IMR-90 (cell line): Measurements from ENCODE around the gene SAMD4B. TPM values are rescaled to one million over a fixed set of nuclear protein-coding genes. Genes with fewer than 3 reads are reported as not detected.

ENCODE experiments used
- ATAC-seq: fragments of 200-7000 bp; cut with Tn5 transposase; 2 replicates; pipeline ENCODE4 v1.9.1; 2020; ENCODE audit warnings: low read depth, mild to moderate bottlenecking, moderate library complexity
- BruUV-seq: library from RNA; stranded (reverse); fragments of 400-500 nt; replicated peaks from 2 replicates; lab custom pipeline; 2021; lab: Mats Ljungman, UMichigan
- CTCF ChIA-PET: fragments of 300-600 bp; formaldehyde crosslinking; extraction: SDS; loops from one replicate; lab custom pipeline; 2021; ENCODE audit warnings: antibody characterized with exemption; lab: Yijun Ruan, JAX
- POLR2A ChIA-PET: fragments of 300-600 bp; sonication (Branson Sonifier 250); formaldehyde crosslinking; loops from one replicate; lab custom pipeline; 2022; ENCODE audit warnings: antibody characterized with exemption; ENCODE audit not compliant: unreplicated experiment; lab: Charles Lee
- DNase-seq: peaks from one replicate; pipeline ENCODE4 v3.0.0; 2013
- H2AFZ ChIP-seq: replicated peaks from 2 replicates; pipeline ENCODE3; 2013; ENCODE audit warnings: low read length, mild to moderate bottlenecking; ENCODE audit not compliant: poor library complexity
- H2AK5ac ChIP-seq: 2 replicates; pipeline ENCODE4 v1.6.1; 2013; ENCODE audit warnings: low read depth, low read length, inconsistent platforms
- H2AK9ac ChIP-seq: replicated peaks from 2 replicates; pipeline ENCODE3; 2013; ENCODE audit warnings: mild to moderate bottlenecking, low read depth, low read length, moderate library complexity; ENCODE audit not compliant: poor library complexity
- H2BK120ac ChIP-seq: 2 replicates; pipeline ENCODE4 v1.6.1; 2013; ENCODE audit warnings: low read depth, low read length, inconsistent platforms
- H2BK15ac ChIP-seq: 3 replicates; pipeline ENCODE4 v1.6.1; 2013; ENCODE audit warnings: low read depth, low read length, inconsistent platforms
- H2BK20ac ChIP-seq: 2 replicates; pipeline ENCODE4 v1.6.1; 2013; ENCODE audit warnings: low read depth, mild to moderate bottlenecking, inconsistent platforms, low read length, moderate library complexity
- H2BK5ac ChIP-seq: 2 replicates; pipeline ENCODE4 v1.6.1; 2013; ENCODE audit warnings: mild to moderate bottlenecking, low read depth, low read length, inconsistent platforms; ENCODE audit not compliant: poor library complexity, severe bottlenecking
- H3K14ac ChIP-seq: replicated peaks from 2 replicates; pipeline ENCODE4 v1.6.1; 2013; ENCODE audit warnings: low read depth, low read length, inconsistent platforms
- H3K18ac ChIP-seq: 2 replicates; pipeline ENCODE4 v1.6.1; 2013; ENCODE audit warnings: low read depth, low read length, control low read depth
- H3K23ac ChIP-seq: 2 replicates; pipeline ENCODE4 v1.6.1; 2013; ENCODE audit warnings: low read depth, low read length, inconsistent platforms
- H3K27ac ChIP-seq: 2 replicates; pipeline ENCODE4 v1.5.1; 2013; ENCODE audit warnings: mild to moderate bottlenecking, control low read depth, low read length; ENCODE audit not compliant: insufficient read depth
- H3K27me3 ChIP-seq: 2 replicates; pipeline ENCODE4 v1.6.1; 2013; ENCODE audit warnings: low read length; ENCODE audit not compliant: control insufficient read depth, insufficient read depth
- H3K36me3 ChIP-seq: 2 replicates; pipeline ENCODE4 v1.6.1; 2013; ENCODE audit warnings: low read length, mixed read lengths; ENCODE audit not compliant: control insufficient read depth, insufficient read depth
- H3K4ac ChIP-seq: 2 replicates; pipeline ENCODE4 v1.6.1; 2013; ENCODE audit warnings: low read depth, low read length, inconsistent platforms
- H3K4me1 ChIP-seq: 2 replicates; pipeline ENCODE4 v1.6.1; 2013; ENCODE audit warnings: low read length, mixed read lengths; ENCODE audit not compliant: control insufficient read depth, insufficient read depth
- H3K4me2 ChIP-seq: 2 replicates; pipeline ENCODE4 v1.6.1; 2013; ENCODE audit warnings: low read depth, mild to moderate bottlenecking, control low read depth, low read length, moderate library complexity
- H3K4me3 ChIP-seq: 2 replicates; pipeline ENCODE4 v1.5.1; 2013; ENCODE audit warnings: low read depth, mild to moderate bottlenecking, control low read depth, low read length, moderate library complexity; ENCODE audit not compliant: insufficient read depth
- H3K56ac ChIP-seq: 2 replicates; pipeline ENCODE4 v1.6.1; 2013; ENCODE audit warnings: low read length, inconsistent platforms; ENCODE audit not compliant: insufficient read depth; ENCODE audit errors: extremely low read depth
- H3K79me1 ChIP-seq, 2 experiments: 2 replicates each; pipeline ENCODE4 v1.6.1; 2013; ENCODE audit warnings: low read length in 2 of 2, inconsistent platforms in 1 of 2, low read depth in 1 of 2
- H3K9ac ChIP-seq: 2 replicates; pipeline ENCODE4 v1.6.1; 2013; ENCODE audit warnings: low read depth, low read length, control low read depth
- H3K9me1 ChIP-seq: 2 replicates; pipeline ENCODE4 v1.6.1; 2013; ENCODE audit warnings: low read length, inconsistent platforms; ENCODE audit not compliant: insufficient read depth
- H3K9me3 ChIP-seq: 2 replicates; pipeline ENCODE4 v1.6.1; 2013; ENCODE audit warnings: low read length; ENCODE audit not compliant: control insufficient read depth, insufficient read depth
- H4K20me1 ChIP-seq: 2 replicates; pipeline ENCODE4 v1.6.1; 2013; ENCODE audit warnings: low read length, inconsistent platforms; ENCODE audit not compliant: insufficient read depth
- H4K5ac ChIP-seq: 2 replicates; pipeline ENCODE4 v1.6.1; 2013; ENCODE audit warnings: mild to moderate bottlenecking, low read depth, low read length, control low read depth
- H4K8ac ChIP-seq, 2 experiments: 2 replicates each; pipeline ENCODE4 v1.6.1; 2013; ENCODE audit warnings: low read depth in 2 of 2, low read length in 2 of 2, control low read depth in 1 of 2, inconsistent platforms in 1 of 2
- H4K91ac ChIP-seq: 2 replicates; pipeline ENCODE4 v1.6.1; 2013; ENCODE audit warnings: low read depth, low read length, inconsistent platforms; ENCODE audit not compliant: insufficient read depth
- CEBPB ChIP-seq: IDR thresholded peaks from 2 replicates; pipeline ENCODE4 v1.6.1; 2012; ENCODE audit warnings: low read depth, low read length, improper control_type of control experiment
- CHD1 ChIP-seq: IDR thresholded peaks from 2 replicates; pipeline ENCODE4 v1.6.1; 2012; ENCODE audit warnings: low read depth, low read length, improper control_type of control experiment
- MAFK ChIP-seq: IDR thresholded peaks from 2 replicates; pipeline ENCODE4 v1.6.1; 2012; ENCODE audit warnings: low read depth, low read length, improper control_type of control experiment
- MAZ ChIP-seq: IDR thresholded peaks from 2 replicates; pipeline ENCODE4 v1.6.1; 2012; ENCODE audit warnings: low read depth, mild to moderate bottlenecking, low read length, improper control_type of control experiment, moderate library complexity, borderline replicate concordance
- NFE2L2 ChIP-seq: fragments of 150-350 bp; IDR thresholded peaks from 2 replicates; pipeline ENCODE4 v1.6.1; 2016; ENCODE audit warnings: low read depth, mild to moderate bottlenecking, low read length
- RAD21 ChIP-seq: IDR thresholded peaks from 2 replicates; pipeline ENCODE4 v1.6.1; 2012; ENCODE audit warnings: low read length, improper control_type of control experiment
- RCOR1 ChIP-seq: IDR thresholded peaks from 2 replicates; pipeline ENCODE4 v1.6.1; 2012; ENCODE audit warnings: mild to moderate bottlenecking, low read length, improper control_type of control experiment; ENCODE audit not compliant: insufficient replicate concordance
- RFX5 ChIP-seq: IDR thresholded peaks from 2 replicates; pipeline ENCODE4 v1.8.0; 2012; ENCODE audit warnings: low read depth, mild to moderate bottlenecking, low read length, moderate library complexity
- SMC3 ChIP-seq: fragments of 150-350 bp; IDR thresholded peaks from 2 replicates; pipeline ENCODE4 v1.6.1; 2016; ENCODE audit warnings: low read depth, mild to moderate bottlenecking, antibody characterized with exemption, low read length, moderate library complexity
- WGBS, 2 experiments: methylation state at CpG; one replicate each; pipeline versions ENCODE4 v1.1.5 to v1.1.7; 2013; ENCODE audit warnings: missing lambda C conversion rate in 2 of 2; ENCODE audit not compliant: insufficient read length in 1 of 2; ENCODE audit errors: extremely low coverage in 2 of 2; 5-methylcytosine and 5-hydroxymethylcytosine counted together
- dilution Hi-C: fragments of 300-500 bp; cut with HindIII; formaldehyde crosslinking; loops from one replicate; pipeline ENCODE4 v1.14.3; 2018; ENCODE audit warnings: low sequenced_read_pairs; ENCODE audit not compliant: unreplicated experiment
- in situ Hi-C: fragments of 300-500 bp; cut with MboI; formaldehyde crosslinking; loops from 3 replicates; pipeline ENCODE4 v1.14.3; 2019; ENCODE audit warnings: low sequenced_read_pairs, inconsistent platforms, mixed read lengths
- intact Hi-C: fragments of 100-400 bp; cut with micrococcal nuclease; formaldehyde crosslinking; loops from 2 replicates; pipeline ENCODE4 v1.10.0; 2022
- polyA plus RNA-seq, 3 experiments: library from polyadenylated mRNA; depleted of rRNA; stranded (reverse); fragments of >200 nt; gene quantifications; 2 replicates each; pipeline ENCODE4 v1.2.3, GENCODE V29; 2012; ENCODE audit warnings: low replicate concordance in 1 of 3
- total RNA-seq: library from RNA; depleted of rRNA; stranded (reverse); fragments of >200 nt; gene quantifications from 2 replicates; pipeline ENCODE4 v1.2.3, GENCODE V29; 2012
- TF ChIP-seq, protein P1 (sequence below): conservative IDR thresholded peaks from 2 replicates; pipeline ENCODE4 v1.5.1; 2012; ENCODE audit warnings: mild to moderate bottlenecking, low read depth, low read length, improper control_type of control experiment
- TF ChIP-seq, protein P2 (sequence below): fragments of 150-350 bp; IDR thresholded peaks from 2 replicates; pipeline ENCODE4 v1.6.1; 2017; ENCODE audit warnings: mild to moderate bottlenecking, antibody characterized with exemption, low read length, low read depth
- TF ChIP-seq, protein P3 (sequence below): fragments of 150-350 bp; IDR thresholded peaks from 2 replicates; pipeline ENCODE4 v1.6.1; 2016; ENCODE audit warnings: low read depth, mild to moderate bottlenecking, low read length, moderate library complexity, borderline replicate concordance

The SAMD4B gene
- total and polyA plus RNA-seq, 2 of the 4 experiments (the other 2 are of a cell fraction), result 18.3 to 97.2 TPM

DNA sequence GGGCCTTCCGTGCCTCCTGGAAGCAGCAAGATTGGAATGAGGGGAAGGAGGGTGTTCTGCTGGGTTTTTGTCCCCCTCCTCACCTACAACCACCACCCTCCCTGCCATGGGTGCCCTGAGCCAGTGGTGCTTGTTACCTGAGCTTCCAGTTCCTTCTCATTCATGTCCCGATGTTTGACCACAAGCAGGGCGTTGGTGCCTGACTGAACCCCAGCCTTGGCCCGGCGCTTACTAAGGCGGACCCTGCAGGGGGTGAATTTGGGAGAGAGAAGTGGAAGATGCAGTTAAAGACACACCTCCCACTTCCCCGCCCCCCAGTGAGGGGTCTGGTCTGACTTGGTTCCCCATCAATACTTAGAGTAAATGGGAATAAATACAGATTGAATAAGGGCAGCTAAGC is 44.3 kb downstream of the SAMD4B start:
- Histone ChIP-seq H3K79me1 (peaks cover 16 to 52% of the 10 kb centered on the region in 2 experiments), H2AK9ac (no peak overlapping the region), H4K8ac (no peak overlapping the region), H3K9me1 (peaks cover 15% of the 10 kb centered on the region), H3K27ac (no peak overlapping the region), H2AFZ (no peak overlapping the region), H3K9me3 (no peaks in the 10 kb centered on the region), H2BK15ac (no peak overlapping the region), H2BK120ac (no peak overlapping the region), H3K27me3 (no peaks in the 10 kb centered on the region), H3K23ac (no peak overlapping the region), H2AK5ac (no peak overlapping the region), H3K56ac (no peak overlapping the region), H3K4ac (no peak overlapping the region), H4K5ac (no peak overlapping the region), H4K20me1 (peaks cover 4% of the 10 kb centered on the region), H2BK20ac (no peak overlapping the region), H2BK5ac (no peak overlapping the region), H3K4me1 (peaks cover 7% of the 10 kb centered on the region), H3K4me2 (no peak overlapping the region), H4K91ac (no peak overlapping the region), H3K4me3 (no peak overlapping the region), H3K18ac (no peak overlapping the region), H3K36me3 (peaks cover 63% of the 10 kb centered on the region), H3K9ac (no peak overlapping the region), H3K14ac (no peak overlapping the region)
- POLR2A ChIA-PET, result no interaction called here
- dilution Hi-C loops, result no loop called here
- CTCF ChIA-PET, result no interaction called here
- WGBS, 2 experiments, result no CpG with 5 or more reads among the region's 7 CpGs
- DNase-seq (no peak), ATAC-seq (no peak)
- BruUV-seq, result no TSS peak
- TF ChIP-seq, protein P1, sequence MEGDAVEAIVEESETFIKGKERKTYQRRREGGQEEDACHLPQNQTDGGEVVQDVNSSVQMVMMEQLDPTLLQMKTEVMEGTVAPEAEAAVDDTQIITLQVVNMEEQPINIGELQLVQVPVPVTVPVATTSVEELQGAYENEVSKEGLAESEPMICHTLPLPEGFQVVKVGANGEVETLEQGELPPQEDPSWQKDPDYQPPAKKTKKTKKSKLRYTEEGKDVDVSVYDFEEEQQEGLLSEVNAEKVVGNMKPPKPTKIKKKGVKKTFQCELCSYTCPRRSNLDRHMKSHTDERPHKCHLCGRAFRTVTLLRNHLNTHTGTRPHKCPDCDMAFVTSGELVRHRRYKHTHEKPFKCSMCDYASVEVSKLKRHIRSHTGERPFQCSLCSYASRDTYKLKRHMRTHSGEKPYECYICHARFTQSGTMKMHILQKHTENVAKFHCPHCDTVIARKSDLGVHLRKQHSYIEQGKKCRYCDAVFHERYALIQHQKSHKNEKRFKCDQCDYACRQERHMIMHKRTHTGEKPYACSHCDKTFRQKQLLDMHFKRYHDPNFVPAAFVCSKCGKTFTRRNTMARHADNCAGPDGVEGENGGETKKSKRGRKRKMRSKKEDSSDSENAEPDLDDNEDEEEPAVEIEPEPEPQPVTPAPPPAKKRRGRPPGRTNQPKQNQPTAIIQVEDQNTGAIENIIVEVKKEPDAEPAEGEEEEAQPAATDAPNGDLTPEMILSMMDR, result no peak
- TF ChIP-seq CHD1 (no peak), NFE2L2 (no peak), RFX5 (no peak), RAD21 (no peak), RCOR1 (no peak), CEBPB (no peak), MAZ (no peak), MAFK (no peak), SMC3 (no peak)
- TF ChIP-seq, protein P2, sequence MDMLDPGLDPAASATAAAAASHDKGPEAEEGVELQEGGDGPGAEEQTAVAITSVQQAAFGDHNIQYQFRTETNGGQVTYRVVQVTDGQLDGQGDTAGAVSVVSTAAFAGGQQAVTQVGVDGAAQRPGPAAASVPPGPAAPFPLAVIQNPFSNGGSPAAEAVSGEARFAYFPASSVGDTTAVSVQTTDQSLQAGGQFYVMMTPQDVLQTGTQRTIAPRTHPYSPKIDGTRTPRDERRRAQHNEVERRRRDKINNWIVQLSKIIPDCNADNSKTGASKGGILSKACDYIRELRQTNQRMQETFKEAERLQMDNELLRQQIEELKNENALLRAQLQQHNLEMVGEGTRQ, result no peak
- TF ChIP-seq, protein P3, sequence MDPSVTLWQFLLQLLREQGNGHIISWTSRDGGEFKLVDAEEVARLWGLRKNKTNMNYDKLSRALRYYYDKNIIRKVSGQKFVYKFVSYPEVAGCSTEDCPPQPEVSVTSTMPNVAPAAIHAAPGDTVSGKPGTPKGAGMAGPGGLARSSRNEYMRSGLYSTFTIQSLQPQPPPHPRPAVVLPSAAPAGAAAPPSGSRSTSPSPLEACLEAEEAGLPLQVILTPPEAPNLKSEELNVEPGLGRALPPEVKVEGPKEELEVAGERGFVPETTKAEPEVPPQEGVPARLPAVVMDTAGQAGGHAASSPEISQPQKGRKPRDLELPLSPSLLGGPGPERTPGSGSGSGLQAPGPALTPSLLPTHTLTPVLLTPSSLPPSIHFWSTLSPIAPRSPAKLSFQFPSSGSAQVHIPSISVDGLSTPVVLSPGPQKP, result no peak
- in situ Hi-C loops, result no loop called here
- intact Hi-C loops, result no loop called here
